SJCRH30 (cell line): Measurements from ENCODE around the gene CBX8. TPM values are rescaled to one million over a fixed set of nuclear protein-coding genes. Genes with fewer than 3 reads are reported as not detected.
"Not testable (repeated sequence)": the region's sequence is repeated elsewhere in the genome, so short reads cannot be mapped to it uniquely, and the experiment has no call there.

Experiments used
- DNase-seq, 2 experiments: peaks; one replicate each; pipeline ENCODE4 v3.0.0-alpha.2; 2015 to 2020
- H3K27ac ChIP-seq: fragments of 250-450 bp; sonication (Bioruptor Pico); 2 replicates; pipeline ENCODE4 v1.5.1; 2020; ENCODE audit warnings: mild to moderate bottlenecking, moderate library complexity
- H3K27me3 ChIP-seq: fragments of 250-450 bp; sonication (Bioruptor Pico); 2 replicates; pipeline ENCODE4 v1.5.1; 2020; ENCODE audit warnings: mild to moderate bottlenecking, moderate library complexity
- H3K36me3 ChIP-seq: fragments of 250-450 bp; sonication (Bioruptor Pico); 2 replicates; pipeline ENCODE4 v1.5.1; 2020; ENCODE audit warnings: mild to moderate bottlenecking, moderate library complexity
- H3K4me1 ChIP-seq: fragments of 250-450 bp; sonication (Bioruptor Pico); 2 replicates; pipeline ENCODE4 v1.5.1; 2020; ENCODE audit warnings: mild to moderate bottlenecking, moderate library complexity
- H3K4me3 ChIP-seq: fragments of 250-450 bp; sonication (Bioruptor Pico); 2 replicates; pipeline ENCODE4 v1.5.1; 2020; ENCODE audit warnings: mild to moderate bottlenecking, moderate library complexity
- H3K9me3 ChIP-seq: fragments of 250-450 bp; sonication (Bioruptor Pico); replicated peaks from 2 replicates; pipeline ENCODE4 v1.5.1; 2020; ENCODE audit warnings: mild to moderate bottlenecking, moderate library complexity
- total RNA-seq: library from RNA; depleted of rRNA; stranded (reverse); fragments of >200 nt; shearing (Covaris generic); gene quantifications from 2 replicates; pipeline ENCODE4 v1.2.3, GENCODE V29; 2014

The CBX8 gene
- total RNA-seq, 1 experiment from 2014 or later = 8.2 TPM

- H3K36me3 ChIP-seq = peaks cover 52% of the 10 kb centered on the region
- no peaks in the 10 kb centered on the region for H3K9me3 ChIP-seq
- no peak overlapping the region for H3K27ac ChIP-seq
- H3K4me1 ChIP-seq = peaks cover 11% of the 10 kb centered on the region
- DNase-seq = no peak
- peaks cover 8% of the 10 kb centered on the region for H3K27me3 ChIP-seq
- no peak overlapping the region for H3K4me3 ChIP-seq
Observed at GRCh38 chr17:79779661-79780365, 17.1 kb downstream of the CBX8 start.

GRCh38 chr17:79779084-79779529 lies 17.8 kb downstream of the CBX8 start:
- Histone ChIP-seq H3K36me3 (peaks cover 45% of the 10 kb centered on the region), H3K27ac (peak overlapping the region; percentile 62; the same call in 1 of the 2 replicates), H3K4me3 (peak overlapping the region; percentile 99), H3K27me3 (peaks cover 12% of the 10 kb centered on the region), H3K4me1 (peaks cover 11% of the 10 kb centered on the region), H3K9me3 (no peaks in the 10 kb centered on the region)
- DNase-seq = no peak

GRCh38 chr17:79778504-79779083 lies 18.3 kb downstream of the CBX8 start:
- peaks cover 40% of the 10 kb centered on the region for H3K36me3 ChIP-seq
- peaks cover 11% of the 10 kb centered on the region for H3K4me1 ChIP-seq
- DNase-seq = peak; percentile 76 to 77
- peak overlapping the region; percentile 62; the same call in 1 of the 2 replicates for H3K27ac ChIP-seq
- no peaks in the 10 kb centered on the region for H3K9me3 ChIP-seq
- H3K4me3 ChIP-seq = peak overlapping the region; percentile 99
- peaks cover 16% of the 10 kb centered on the region for H3K27me3 ChIP-seq

GRCh38 chr17:79777894-79778503 lies 18.9 kb downstream of the CBX8 start, which contains the start of gene CBX2:
Gene CBX2 (plus strand): TSS chr17:79778148. CDS start chr17:79778236, 88 bp downstream.
- Histone ChIP-seq H3K4me3 (peak within 1 kb of the TSS; percentile 99), H3K4me1 (peaks cover 11% of the 10 kb centered on the region), H3K27me3 (peaks cover 19% of the 10 kb centered on the region), H3K9me3 (no peaks in the 10 kb centered on the region), H3K36me3 (peaks cover 36% of the 10 kb centered on the region), H3K27ac (peak within 1 kb of the TSS; percentile 71)
- DNase-seq = peak; percentile 77 to 91

GRCh38 chr17:79777120-79777893 lies 19.6 kb downstream of the CBX8 start:
- Histone ChIP-seq H3K4me1 (peaks cover 11% of the 10 kb centered on the region), H3K27ac (peak overlapping the region; percentile 71), H3K36me3 (peaks cover 29% of the 10 kb centered on the region), H3K9me3 (no peaks in the 10 kb centered on the region), H3K4me3 (peak overlapping the region; percentile 62), H3K27me3 (peaks cover 26% of the 10 kb centered on the region)
- DNase-seq = peak; percentile 89 to 90

- Histone ChIP-seq H3K36me3 (peaks cover 22% of the 10 kb centered on the region), H3K9me3 (no peaks in the 10 kb centered on the region), H3K4me1 (peaks cover 11% of the 10 kb centered on the region), H3K27me3 (peaks cover 32% of the 10 kb centered on the region), H3K4me3 (peak overlapping the region; percentile 62), H3K27ac (no peak overlapping the region; the same call in 1 of the 2 replicates)
- DNase-seq = peak in 1 of 2 experiments; percentile 44
Observed at GRCh38 chr17:79776376-79777119, 20.3 kb downstream of the CBX8 start.

GRCh38 chr17:79775632-79776031 lies 21.2 kb downstream of the CBX8 start:
- H3K4me3 ChIP-seq = no peak overlapping the region
- peaks cover 13% of the 10 kb centered on the region for H3K36me3 ChIP-seq
- no peak overlapping the region for H3K27ac ChIP-seq
- H3K4me1 ChIP-seq = peaks cover 11% of the 10 kb centered on the region
- H3K9me3 ChIP-seq = no peaks in the 10 kb centered on the region
- H3K27me3 ChIP-seq = peaks cover 36% of the 10 kb centered on the region
- DNase-seq = no peak

GRCh38 chr17:79774561-79774975 lies 22.3 kb downstream of the CBX8 start:
- Histone ChIP-seq H3K4me1 (peaks cover 11% of the 10 kb centered on the region), H3K27ac (no peak overlapping the region), H3K4me3 (no peak overlapping the region), H3K27me3 (peaks cover 39% of the 10 kb centered on the region), H3K9me3 (no peaks in the 10 kb centered on the region), H3K36me3 (peaks cover 2% of the 10 kb centered on the region)
- DNase-seq = no peak

GRCh38 chr17:79772726-79773125 lies 24.2 kb downstream of the CBX8 start:
- H3K27ac ChIP-seq, H3K4me1 ChIP-seq, H3K4me3 ChIP-seq, H3K9me3 ChIP-seq, DNase-seq, H3K36me3 ChIP-seq: not testable (repeated sequence)
- H3K27me3 ChIP-seq = peaks cover 44% of the 10 kb centered on the region

- DNase-seq = no peak
- Histone ChIP-seq H3K27me3 (peaks cover 44% of the 10 kb centered on the region), H3K4me1 (peaks cover 3% of the 10 kb centered on the region), H3K27ac (no peak overlapping the region), H3K4me3 (no peak overlapping the region), H3K9me3 (no peaks in the 10 kb centered on the region), H3K36me3 (no peaks in the 10 kb centered on the region)
Observed at GRCh38 chr17:79771276-79771675, 25.6 kb downstream of the CBX8 start.

GRCh38 chr17:79769570-79770506 lies 27.0 kb downstream of the CBX8 start:
- DNase-seq = no peak
- H3K9me3 ChIP-seq = no peaks in the 10 kb centered on the region
- H3K27ac ChIP-seq = no peak overlapping the region
- H3K27me3 ChIP-seq = peaks cover 36% of the 10 kb centered on the region
- no peak overlapping the region for H3K4me3 ChIP-seq
- no peaks in the 10 kb centered on the region for H3K4me1 ChIP-seq
- H3K36me3 ChIP-seq = no peaks in the 10 kb centered on the region

- Histone ChIP-seq H3K36me3 (no peaks in the 10 kb centered on the region), H3K9me3 (no peaks in the 10 kb centered on the region), H3K27ac (no peak overlapping the region), H3K27me3 (peaks cover 24% of the 10 kb centered on the region), H3K4me3 (no peak overlapping the region), H3K4me1 (no peaks in the 10 kb centered on the region; the same call in 1 of the 2 replicates)
- no peak for DNase-seq
Observed at GRCh38 chr17:79765708-79766107, 31.2 kb downstream of the CBX8 start.

- no peak overlapping the region for H3K4me3 ChIP-seq
- no peak for DNase-seq
- H3K36me3 ChIP-seq = no peaks in the 10 kb centered on the region
- H3K27ac ChIP-seq = no peak overlapping the region
- H3K9me3 ChIP-seq = no peaks in the 10 kb centered on the region
- H3K4me1 ChIP-seq = peaks cover 9% of the 10 kb centered on the region
- H3K27me3 ChIP-seq = peaks cover 19% of the 10 kb centered on the region
Observed at GRCh38 chr17:79761894-79762589, 34.8 kb downstream of the CBX8 start.
